ENCODE measurements around the gene GGT7. TPM values are rescaled to one million over a fixed set of nuclear protein-coding genes. Genes with fewer than 3 reads are reported as not detected.
"Not testable (repeated sequence)": the region's sequence is repeated elsewhere in the genome, so short reads cannot be mapped to it uniquely, and the experiment has no call there.

Gene GGT7
- polyA plus RNA-seq, 3 donors, result 18.4 to 34.4 (median 22.8) TPM

- DNase-seq (ENCODE audit: extremely low read depth in 1 of 11, low read depth in 9 of 11, low spot score in 4 of 11), result no peak
Measured at GRCh38 chr20:34817801-34818200, 54.9 kb downstream of the GGT7 start.

- no peak for DNase-seq (ENCODE audit: extremely low read depth in 1 of 11, low read depth in 9 of 11, low spot score in 4 of 11)
Measured at GRCh38 chr20:34817072-34817471, 55.6 kb downstream of the GGT7 start.

- no peak for DNase-seq (ENCODE audit: extremely low read depth in 1 of 11, low read depth in 9 of 11, low spot score in 4 of 11)
Measured at GRCh38 chr20:34815636-34816035, 57.0 kb downstream of the GGT7 start.

GRCh38 chr20:34808583-34808982, 64.1 kb downstream of the GGT7 start:
- no peak for DNase-seq (ENCODE audit: extremely low read depth in 1 of 11, low read depth in 9 of 11, low spot score in 4 of 11)

- not testable (repeated sequence) for DNase-seq (ENCODE audit: extremely low read depth in 1 of 11, low read depth in 9 of 11, low spot score in 4 of 11)
Measured at GRCh38 chr20:34807944-34808465, 64.7 kb downstream of the GGT7 start.

GRCh38 chr20:34806255-34806654, 66.4 kb downstream of the GGT7 start:
- no peak for DNase-seq (ENCODE audit: extremely low read depth in 1 of 11, low read depth in 9 of 11, low spot score in 4 of 11)

- no peak for DNase-seq (ENCODE audit: extremely low read depth in 1 of 11, low read depth in 9 of 11, low spot score in 4 of 11)
Measured at GRCh38 chr20:34798871-34799270, 73.8 kb downstream of the GGT7 start.

GRCh38 chr20:34798328-34798727, 74.3 kb downstream of the GGT7 start:
- no peak for DNase-seq (ENCODE audit: extremely low read depth in 1 of 11, low read depth in 9 of 11, low spot score in 4 of 11)

- no peak for DNase-seq (ENCODE audit: extremely low read depth in 1 of 11, low read depth in 9 of 11, low spot score in 4 of 11)
Measured at GRCh38 chr20:34797012-34797995, 75.4 kb downstream of the GGT7 start.

Other genes with a start within 250 kb of the GGT7 start
- 10 to 100 TPM; 35.4 to 41.2 (median 39.6) TPM for gene PIGU, start 195.8 kb downstream of the GGT7 start, polyA plus RNA-seq (ENCODE audit: insufficient read length in 3 of 3)
- 10 to 100 TPM; 11.9 to 17.4 (median 13.8) TPM for gene TP53INP2, start 168.5 kb downstream of the GGT7 start, polyA plus RNA-seq (ENCODE audit: insufficient read length in 3 of 3)
- gene NCOA6, start 47.2 kb downstream of the GGT7 start, polyA plus RNA-seq (ENCODE audit: insufficient read length in 3 of 3), result 10 to 100 TPM; 40.3 to 55.8 (median 51.3) TPM
- 10 to 100 TPM; 38.2 to 53.5 (median 40.8) TPM for gene ACSS2, start 3.8 kb upstream of the GGT7 start, polyA plus RNA-seq (ENCODE audit: insufficient read length in 3 of 3)
- 10 to 100 TPM; 50.1 to 57.9 (median 57.4) TPM for gene GSS, start 83.0 kb upstream of the GGT7 start, polyA plus RNA-seq (ENCODE audit: insufficient read length in 3 of 3)
- 1 to 10 TPM in 2 of 3 donors, under 1 TPM in 1; 0.84 to 2.7 (median 1.6) TPM for gene MYH7B, start 83.0 kb upstream of the GGT7 start, polyA plus RNA-seq (ENCODE audit: insufficient read length in 3 of 3)
- gene TRPC4AP, start 220.0 kb upstream of the GGT7 start, polyA plus RNA-seq (ENCODE audit: insufficient read length in 3 of 3), result 10 to 100 TPM; 66.6 to 69.2 (median 68.0) TPM